ENCODE results near the gene DOCK6. TPM values are rescaled to one million over a fixed set of nuclear protein-coding genes. Genes with fewer than 3 reads are reported as not detected.
A peak's percentile ranks its signal among the peaks of the same experiment; 100 is the strongest.

The DOCK6 gene
- total RNA-seq, 1 experiment from 2014 or later: 19.4 TPM

- TF ChIP-seq POLR2AphosphoS5 (IDR thresholded peaks at IDR 0.05; ENCODE audit: low read depth, low read length): no peak
- TF ChIP-seq CTCF (IDR thresholded peaks at IDR 0.05): no peak
- TF ChIP-seq, protein P1, sequence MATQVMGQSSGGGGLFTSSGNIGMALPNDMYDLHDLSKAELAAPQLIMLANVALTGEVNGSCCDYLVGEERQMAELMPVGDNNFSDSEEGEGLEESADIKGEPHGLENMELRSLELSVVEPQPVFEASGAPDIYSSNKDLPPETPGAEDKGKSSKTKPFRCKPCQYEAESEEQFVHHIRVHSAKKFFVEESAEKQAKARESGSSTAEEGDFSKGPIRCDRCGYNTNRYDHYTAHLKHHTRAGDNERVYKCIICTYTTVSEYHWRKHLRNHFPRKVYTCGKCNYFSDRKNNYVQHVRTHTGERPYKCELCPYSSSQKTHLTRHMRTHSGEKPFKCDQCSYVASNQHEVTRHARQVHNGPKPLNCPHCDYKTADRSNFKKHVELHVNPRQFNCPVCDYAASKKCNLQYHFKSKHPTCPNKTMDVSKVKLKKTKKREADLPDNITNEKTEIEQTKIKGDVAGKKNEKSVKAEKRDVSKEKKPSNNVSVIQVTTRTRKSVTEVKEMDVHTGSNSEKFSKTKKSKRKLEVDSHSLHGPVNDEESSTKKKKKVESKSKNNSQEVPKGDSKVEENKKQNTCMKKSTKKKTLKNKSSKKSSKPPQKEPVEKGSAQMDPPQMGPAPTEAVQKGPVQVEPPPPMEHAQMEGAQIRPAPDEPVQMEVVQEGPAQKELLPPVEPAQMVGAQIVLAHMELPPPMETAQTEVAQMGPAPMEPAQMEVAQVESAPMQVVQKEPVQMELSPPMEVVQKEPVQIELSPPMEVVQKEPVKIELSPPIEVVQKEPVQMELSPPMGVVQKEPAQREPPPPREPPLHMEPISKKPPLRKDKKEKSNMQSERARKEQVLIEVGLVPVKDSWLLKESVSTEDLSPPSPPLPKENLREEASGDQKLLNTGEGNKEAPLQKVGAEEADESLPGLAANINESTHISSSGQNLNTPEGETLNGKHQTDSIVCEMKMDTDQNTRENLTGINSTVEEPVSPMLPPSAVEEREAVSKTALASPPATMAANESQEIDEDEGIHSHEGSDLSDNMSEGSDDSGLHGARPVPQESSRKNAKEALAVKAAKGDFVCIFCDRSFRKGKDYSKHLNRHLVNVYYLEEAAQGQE (IDR thresholded peaks at IDR 0.05; ENCODE audit: insufficient read depth in 1 of 2, low read depth in 2 of 2, low read length in 1 of 2): no peak
- no peak for TF ChIP-seq TCF7L2 (IDR thresholded peaks at IDR 0.05; ENCODE audit: low read depth, low read length)
- TF ChIP-seq SIN3A (IDR thresholded peaks at IDR 0.05; ENCODE audit: borderline replicate concordance, insufficient read depth, low read depth, low read length): no peak
- in situ Hi-C loops (cut with HindIII; ENCODE audit: low pct_unique_long_range_greater_than_20kb, low sequenced_read_pairs): no loop called here
- POLR2A ChIA-PET: no interaction called here
- H3K27me3 ChIP-seq (ENCODE audit: control insufficient read depth, insufficient read depth, low read length): no peaks in the 10 kb centered on the region
- no peak for ATAC-seq
- H3K9me3 ChIP-seq (ENCODE audit: control insufficient read depth, insufficient read depth, low read depth, low read length): no peaks in the 10 kb centered on the region
- BruUV-seq (replicated peaks): no TSS peak
- peaks cover 23% of the 10 kb centered on the region for H3K4me1 ChIP-seq (ENCODE audit: control insufficient read depth, insufficient read depth, low read length)
- peak overlapping the region; percentile 66 to 73 for H3K4me3 ChIP-seq (ENCODE audit: low read depth in 2 of 2, low read length in 2 of 2)
- DNase-seq (ENCODE audit: low read depth, low spot score): no peak
- peak overlapping the region; percentile 77 for H3K27ac ChIP-seq (ENCODE audit: low read length)
- intact Hi-C loops (cut with micrococcal nuclease; ENCODE audit: unreplicated experiment): no loop called here
- CTCF ChIA-PET: no interaction called here
- no peaks in the 10 kb centered on the region for H3K36me3 ChIP-seq (ENCODE audit: control insufficient read depth, insufficient read depth, low read length)
Measured at GRCh38 chr19:11195681-11196080, 66.6 kb downstream of the DOCK6 start.

DNA sequence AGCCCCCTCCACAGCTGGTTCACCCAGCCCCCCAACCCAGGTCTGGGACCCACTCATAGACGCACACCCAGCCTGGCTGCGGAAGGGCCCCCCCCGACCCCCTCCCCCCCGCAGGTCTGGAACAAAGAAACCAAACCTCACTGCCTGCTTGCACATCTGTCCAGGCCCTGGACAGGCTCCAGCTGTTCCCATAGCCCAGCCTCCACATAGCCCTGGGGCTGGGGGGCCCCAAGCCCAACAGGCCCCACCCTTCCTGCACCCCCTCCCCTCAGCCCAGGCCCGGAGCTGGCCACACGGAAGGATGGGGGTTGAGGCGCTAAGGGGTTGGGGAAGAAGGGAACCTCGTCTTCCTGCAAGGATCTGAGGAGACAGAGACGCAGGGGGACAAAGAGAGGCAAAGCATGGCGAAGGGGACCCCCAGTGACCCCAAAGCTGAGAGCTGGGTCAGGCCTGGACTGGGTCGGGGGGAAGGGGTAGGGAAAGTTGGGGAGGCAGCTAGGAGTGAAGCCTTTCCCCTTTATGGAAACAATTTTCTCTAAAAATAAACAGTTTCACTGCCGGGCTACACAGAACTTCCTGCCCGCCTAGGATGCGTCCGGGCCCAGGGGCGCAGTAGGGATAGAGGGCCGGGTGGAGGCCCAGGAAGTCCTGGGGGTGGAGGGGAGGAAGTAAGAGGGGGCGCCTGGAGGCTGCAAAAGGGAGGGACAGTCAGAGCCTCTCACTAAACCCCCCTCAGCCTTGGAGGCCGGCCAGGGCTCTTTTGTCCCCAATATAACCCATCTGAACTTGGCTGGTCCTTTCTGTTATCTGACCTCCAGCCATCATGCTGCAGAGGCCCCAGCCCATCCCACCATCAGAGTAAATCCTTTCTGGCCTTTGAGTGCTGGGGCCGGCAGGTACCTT, 67.4 kb downstream of the DOCK6 start:
- DNase-seq (ENCODE audit: low read depth, low spot score) (no peak), ATAC-seq (no peak)
- POLR2A ChIA-PET: no interaction called here
- Histone ChIP-seq H3K9me3 (ENCODE audit: control insufficient read depth, insufficient read depth, low read depth, low read length) (no peaks in the 10 kb centered on the region), H3K27me3 (ENCODE audit: control insufficient read depth, insufficient read depth, low read length) (no peaks in the 10 kb centered on the region), H3K4me3 (ENCODE audit: low read depth in 2 of 2, low read length in 2 of 2) (peak overlapping the region; percentile 17 to 73), H3K27ac (ENCODE audit: low read length) (peak overlapping the region; percentile 77), H3K36me3 (ENCODE audit: control insufficient read depth, insufficient read depth, low read length) (no peaks in the 10 kb centered on the region), H3K4me1 (ENCODE audit: control insufficient read depth, insufficient read depth, low read length) (peaks cover 23% of the 10 kb centered on the region)
- TF ChIP-seq POLR2AphosphoS5 (IDR thresholded peaks at IDR 0.05; ENCODE audit: low read depth, low read length) (no peak), SIN3A (IDR thresholded peaks at IDR 0.05; ENCODE audit: borderline replicate concordance, insufficient read depth, low read depth, low read length) (no peak), TCF7L2 (IDR thresholded peaks at IDR 0.05; ENCODE audit: low read depth, low read length) (no peak), CTCF (IDR thresholded peaks at IDR 0.05) (no peak)
- TF ChIP-seq, protein P1 (IDR thresholded peaks at IDR 0.05; ENCODE audit: insufficient read depth in 1 of 2, low read depth in 2 of 2, low read length in 1 of 2): no peak
- intact Hi-C loops (cut with micrococcal nuclease; ENCODE audit: unreplicated experiment) (no loop called here), in situ Hi-C loops (cut with HindIII; ENCODE audit: low pct_unique_long_range_greater_than_20kb, low sequenced_read_pairs) (no loop called here)
- CTCF ChIA-PET: no interaction called here
- no TSS peak for BruUV-seq (replicated peaks)
